DND-41 (cell line): ENCODE results near the gene SULT1C3.

Experiments used
- ATAC-seq: fragments of 200-7000 bp; cut with Tn5 transposase; 3 replicates; pipeline ENCODE4 v1.9.1; 2021; ENCODE audit warnings: low read depth; ENCODE audit not compliant: insufficient read depth
- DNase-seq: peaks from one replicate; pipeline ENCODE4 v3.0.0-alpha.2; 2020
- H2AFZ ChIP-seq: 2 replicates; pipeline ENCODE4 v1.6.0; 2012; ENCODE audit warnings: low read depth, low read length
- H3K27ac ChIP-seq: 2 replicates; pipeline ENCODE4 v1.5.1; 2012; ENCODE audit warnings: low read length, inconsistent platforms
- H3K27me3 ChIP-seq: fragments of 200-600 bp; sonication (generic); 2 replicates; pipeline ENCODE4 v1.6.0; 2012; ENCODE audit warnings: low read length, mild to moderate bottlenecking, inconsistent platforms; ENCODE audit not compliant: insufficient read depth, poor library complexity
- H3K36me3 ChIP-seq: 2 replicates; pipeline ENCODE4 v1.5.1; 2012; ENCODE audit warnings: low read length, inconsistent platforms; ENCODE audit not compliant: insufficient read depth
- H3K4me1 ChIP-seq: 2 replicates; pipeline ENCODE4 v1.5.1; 2012; ENCODE audit warnings: mild to moderate bottlenecking, low read length; ENCODE audit not compliant: insufficient read depth
- H3K4me2 ChIP-seq: 2 replicates; pipeline ENCODE4 v1.6.0; 2012; ENCODE audit warnings: mild to moderate bottlenecking, moderate library complexity, low read length, inconsistent platforms; ENCODE audit not compliant: insufficient read depth
- H3K4me3 ChIP-seq, 2 experiments: fragments of 200-600 bp in 1 of 2; shearing (Covaris generic) in 1 of 2; 2 replicates each; pipeline ENCODE4 v1.5.1; 2012 to 2016; ENCODE audit warnings: inconsistent platforms in 2 of 2, low read length in 2 of 2, mild to moderate bottlenecking in 2 of 2, low read depth in 1 of 2, moderate library complexity in 1 of 2
- H3K79me2 ChIP-seq: 2 replicates; pipeline ENCODE4 v1.6.0; 2012; ENCODE audit warnings: low read length, inconsistent platforms; ENCODE audit not compliant: insufficient read depth
- H3K9ac ChIP-seq: 2 replicates; pipeline ENCODE4 v1.6.0; 2012; ENCODE audit warnings: low read depth, mild to moderate bottlenecking, inconsistent platforms, low read length, moderate library complexity
- H3K9me3 ChIP-seq: 2 replicates; pipeline ENCODE4 v1.5.1; 2012; ENCODE audit warnings: low read length, moderate library complexity, mild to moderate bottlenecking, inconsistent platforms; ENCODE audit not compliant: insufficient read depth, severe bottlenecking
- H4K20me1 ChIP-seq: 2 replicates; pipeline ENCODE4 v1.6.0; 2012; ENCODE audit warnings: low read length; ENCODE audit not compliant: insufficient read depth
- CTCF ChIP-seq: IDR thresholded peaks from 2 replicates; pipeline ENCODE4 v1.5.1; 2012; ENCODE audit warnings: borderline replicate concordance, low read length, moderate library complexity, mild to moderate bottlenecking; ENCODE audit not compliant: poor library complexity, severe bottlenecking; ENCODE audit errors: extremely low read depth
- EZH2 ChIP-seq: IDR thresholded peaks from 3 replicates; pipeline ENCODE4 v1.6.1; 2012; ENCODE audit warnings: borderline replicate concordance, low read depth, mild to moderate bottlenecking, moderate library complexity, low read length, inconsistent platforms; ENCODE audit not compliant: severe bottlenecking

SULT1C3 gene

GRCh38 chr2:108260773-108261172 lies 21.0 kb downstream of the SULT1C3 start:
- no peaks in the 10 kb centered on the region for H4K20me1 ChIP-seq
- no peak for TF ChIP-seq CTCF
- TF ChIP-seq EZH2: no peak
- H3K27me3 ChIP-seq: no peaks in the 10 kb centered on the region
- no peak overlapping the region for H2AFZ ChIP-seq
- no peak overlapping the region for H3K4me2 ChIP-seq
- H3K36me3 ChIP-seq: no peaks in the 10 kb centered on the region
- no peaks in the 10 kb centered on the region for H3K4me1 ChIP-seq
- H3K27ac ChIP-seq: no peak overlapping the region
- H3K9me3 ChIP-seq: no peaks in the 10 kb centered on the region
- no peak overlapping the region for H3K4me3 ChIP-seq
- ATAC-seq (no peak), DNase-seq (no peak)
- H3K9ac ChIP-seq: no peak overlapping the region
- no peaks in the 10 kb centered on the region for H3K79me2 ChIP-seq

DNA sequence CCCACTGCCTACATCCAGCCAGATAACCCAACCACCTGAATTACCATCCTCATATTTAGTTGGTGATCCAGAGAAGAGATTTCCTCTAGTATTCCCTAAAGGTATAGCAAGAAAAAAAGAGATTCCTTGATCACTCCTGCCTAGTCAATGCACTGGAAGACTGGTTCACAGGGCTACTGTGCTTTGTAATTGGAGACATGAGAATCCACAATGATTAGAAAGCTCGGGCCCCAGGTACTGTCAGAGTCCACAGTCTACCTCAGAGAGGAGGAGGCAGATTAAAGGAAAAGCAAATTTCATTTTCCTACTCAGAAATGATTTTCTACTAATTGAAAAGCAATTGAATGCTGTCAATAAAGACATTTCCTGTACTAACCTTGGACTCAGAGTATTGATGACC lies 22.3 kb downstream of the SULT1C3 start:
- DNase-seq (no peak), ATAC-seq (no peak)
- H3K4me3 ChIP-seq: no peak overlapping the region
- no peaks in the 10 kb centered on the region for H3K4me1 ChIP-seq
- H2AFZ ChIP-seq: no peak overlapping the region
- H3K36me3 ChIP-seq: no peaks in the 10 kb centered on the region
- no peaks in the 10 kb centered on the region for H3K9me3 ChIP-seq
- no peaks in the 10 kb centered on the region for H3K27me3 ChIP-seq
- H3K4me2 ChIP-seq: no peak overlapping the region
- no peaks in the 10 kb centered on the region for H3K79me2 ChIP-seq
- no peak overlapping the region for H3K9ac ChIP-seq
- no peak overlapping the region for H3K27ac ChIP-seq
- TF ChIP-seq CTCF (no peak), EZH2 (no peak)
- H4K20me1 ChIP-seq: no peaks in the 10 kb centered on the region

- H3K27me3 ChIP-seq: peaks cover 3% of the 10 kb centered on the region
- no peaks in the 10 kb centered on the region for H3K36me3 ChIP-seq
- ATAC-seq (no peak), DNase-seq (no peak)
- H3K9ac ChIP-seq: no peak overlapping the region
- H3K79me2 ChIP-seq: no peaks in the 10 kb centered on the region
- H3K27ac ChIP-seq: no peak overlapping the region
- no peaks in the 10 kb centered on the region for H3K9me3 ChIP-seq
- no peak overlapping the region for H3K4me2 ChIP-seq
- no peak overlapping the region for H2AFZ ChIP-seq
- no peak overlapping the region for H3K4me3 ChIP-seq
- TF ChIP-seq CTCF (no peak), EZH2 (no peak)
- no peaks in the 10 kb centered on the region for H3K4me1 ChIP-seq
- no peaks in the 10 kb centered on the region for H4K20me1 ChIP-seq
Measured at GRCh38 chr2:108263401-108263800, 23.6 kb downstream of the SULT1C3 start.

- DNase-seq (no peak), ATAC-seq (no peak)
- Histone ChIP-seq H2AFZ (no peak overlapping the region), H3K9ac (no peak overlapping the region), H3K4me2 (no peak overlapping the region), H3K4me3 (no peak overlapping the region), H3K27me3 (peaks cover 3% of the 10 kb centered on the region), H3K79me2 (no peaks in the 10 kb centered on the region), H4K20me1 (no peaks in the 10 kb centered on the region), H3K36me3 (no peaks in the 10 kb centered on the region), H3K27ac (no peak overlapping the region), H3K4me1 (no peaks in the 10 kb centered on the region), H3K9me3 (no peaks in the 10 kb centered on the region)
- TF ChIP-seq EZH2 (no peak), CTCF (no peak)
Measured at GRCh38 chr2:108266218-108266617, 26.4 kb downstream of the SULT1C3 start.
